ENCODE measurements around the gene AGPAT3. TPM values are rescaled to one million over a fixed set of nuclear protein-coding genes. Genes with fewer than 3 reads are reported as not detected.

Gene AGPAT3
- total RNA-seq, 5 donors from 2014 or later (not counting 1 experiment from before 2014, with no cell fraction given), result 48.4 to 77.2 (median 65.1) TPM

GRCh38 chr21:43956019-43956669, 91.1 kb downstream of the AGPAT3 start:
- no peak overlapping the region for H3K4me3 Mint-ChIP-seq
- Histone ChIP-seq H3K27me3 (replicated peaks in 1 of 2; ENCODE audit: control insufficient read depth in 2 of 2, extremely low read depth in 1 of 2, insufficient read depth in 2 of 2, low read length in 1 of 2) (no peaks in the 10 kb centered on the region), H3K4me3 (ENCODE audit: control insufficient read depth in 1 of 2, extremely low read depth in 1 of 2, low read length in 1 of 2) (no peak overlapping the region), H3K27ac (ENCODE audit: low read length) (no peak overlapping the region), H3K9me3 (no peaks in the 10 kb centered on the region), H3K36me3 (ENCODE audit: control insufficient read depth in 2 of 2, extremely low read depth in 1 of 2, insufficient read depth in 1 of 2, low read length in 1 of 2) (peaks cover 6 to 18% of the 10 kb centered on the region in 2 donors), H3K4me1 (ENCODE audit: control insufficient read depth in 1 of 2, extremely low read depth in 1 of 2, insufficient read depth in 2 of 2, low read length in 2 of 2) (peaks cover 0 to 23% of the 10 kb centered on the region in 2 experiments)
- H3K27me3 Mint-ChIP-seq, result no peaks in the 10 kb centered on the region
- WGBS (ENCODE audit: insufficient coverage), result 96% methylated on average over 10 of the region's 11 CpGs
- CTCF ChIA-PET, result no interaction called here
- H3K27ac Mint-ChIP-seq, result no peak overlapping the region
- H3K36me3 Mint-ChIP-seq, result peaks cover 15% of the 10 kb centered on the region
- no peaks in the 10 kb centered on the region for H3K9me3 Mint-ChIP-seq
- POLR2A ChIA-PET, result interaction anchor here in 1 of 2 donors (1.1 kb wide), 1 partner anchor 9 kb away, joined by 3 read pairs; no protein-coding TSS in a partner anchor
- H3K4me1 Mint-ChIP-seq, result peaks cover 20 to 31% (median 25%) of the 10 kb centered on the region in 3 donors
- no peak for ATAC-seq (replicated peaks in 1 of 4)
- DNase-seq, result no peak

GRCh38 chr21:43956670-43957035, 91.6 kb downstream of the AGPAT3 start:
- 92% methylated on average over 3 of the region's 6 CpGs for WGBS (ENCODE audit: insufficient coverage)
- H3K4me1 ChIP-seq (ENCODE audit: control insufficient read depth in 1 of 2, extremely low read depth in 1 of 2, insufficient read depth in 2 of 2, low read length in 2 of 2), result peaks cover 0 to 23% of the 10 kb centered on the region in 2 experiments
- ChIA-PET CTCF (interaction anchor here in 1 of 2 donors (0.5 kb wide), 1 partner anchor 1263 kb away, joined by 6 read pairs; no protein-coding TSS in a partner anchor), POLR2A (no interaction called here)
- no peaks in the 10 kb centered on the region for H3K27me3 Mint-ChIP-seq
- no peak for DNase-seq
- H3K27ac ChIP-seq (ENCODE audit: low read length), result no peak overlapping the region
- H3K9me3 Mint-ChIP-seq, result no peaks in the 10 kb centered on the region
- H3K4me3 ChIP-seq (ENCODE audit: control insufficient read depth in 1 of 2, extremely low read depth in 1 of 2, low read length in 1 of 2), result no peak overlapping the region
- no peaks in the 10 kb centered on the region for H3K9me3 ChIP-seq
- ATAC-seq (replicated peaks in 1 of 4), result no peak
- H3K4me3 Mint-ChIP-seq, result no peak overlapping the region
- peaks cover 6 to 23% of the 10 kb centered on the region in 2 donors for H3K36me3 ChIP-seq (ENCODE audit: control insufficient read depth in 2 of 2, extremely low read depth in 1 of 2, insufficient read depth in 1 of 2, low read length in 1 of 2)
- peaks cover 17% of the 10 kb centered on the region for H3K36me3 Mint-ChIP-seq
- no peaks in the 10 kb centered on the region for H3K27me3 ChIP-seq (replicated peaks in 1 of 2; ENCODE audit: control insufficient read depth in 2 of 2, extremely low read depth in 1 of 2, insufficient read depth in 2 of 2, low read length in 1 of 2)
- peak overlapping the region in 1 of 2 donors; percentile 44 for H3K27ac Mint-ChIP-seq
- H3K4me1 Mint-ChIP-seq, result peaks cover 25 to 31% (median 26%) of the 10 kb centered on the region in 3 donors

GRCh38 chr21:43957128-43957571, 92.1 kb downstream of the AGPAT3 start:
- Mint-ChIP-seq H3K4me1 (peaks cover 21 to 30% (median 26%) of the 10 kb centered on the region in 3 donors), H3K4me3 (no peak overlapping the region), H3K36me3 (peaks cover 16% of the 10 kb centered on the region), H3K27ac (no peak overlapping the region), H3K27me3 (no peaks in the 10 kb centered on the region), H3K9me3 (no peaks in the 10 kb centered on the region)
- Histone ChIP-seq H3K27me3 (replicated peaks in 1 of 2; ENCODE audit: control insufficient read depth in 2 of 2, extremely low read depth in 1 of 2, insufficient read depth in 2 of 2, low read length in 1 of 2) (no peaks in the 10 kb centered on the region), H3K27ac (ENCODE audit: low read length) (no peak overlapping the region), H3K4me1 (ENCODE audit: control insufficient read depth in 1 of 2, extremely low read depth in 1 of 2, insufficient read depth in 2 of 2, low read length in 2 of 2) (peaks cover 0 to 23% of the 10 kb centered on the region in 2 experiments), H3K4me3 (ENCODE audit: control insufficient read depth in 1 of 2, extremely low read depth in 1 of 2, low read length in 1 of 2) (no peak overlapping the region), H3K9me3 (no peaks in the 10 kb centered on the region), H3K36me3 (ENCODE audit: control insufficient read depth in 2 of 2, extremely low read depth in 1 of 2, insufficient read depth in 1 of 2, low read length in 1 of 2) (peaks cover 6 to 22% of the 10 kb centered on the region in 2 donors)
- ChIA-PET POLR2A (no interaction called here), CTCF (interaction anchor here in 1 of 2 donors (0.5 kb wide), 1 partner anchor 1263 kb away, joined by 6 read pairs; no protein-coding TSS in a partner anchor)
- ATAC-seq (replicated peaks in 1 of 4) (no peak), DNase-seq (no peak)
- WGBS (ENCODE audit: insufficient coverage), result 87% methylated on average over 14 of the region's 17 CpGs

- Histone ChIP-seq H3K9me3 (no peaks in the 10 kb centered on the region), H3K4me3 (ENCODE audit: control insufficient read depth in 1 of 2, extremely low read depth in 1 of 2, low read length in 1 of 2) (no peak overlapping the region), H3K4me1 (ENCODE audit: control insufficient read depth in 1 of 2, extremely low read depth in 1 of 2, insufficient read depth in 2 of 2, low read length in 2 of 2) (peaks cover 0 to 23% of the 10 kb centered on the region in 2 experiments), H3K36me3 (ENCODE audit: control insufficient read depth in 2 of 2, extremely low read depth in 1 of 2, insufficient read depth in 1 of 2, low read length in 1 of 2) (peaks cover 6 to 24% of the 10 kb centered on the region in 2 donors), H3K27me3 (replicated peaks in 1 of 2; ENCODE audit: control insufficient read depth in 2 of 2, extremely low read depth in 1 of 2, insufficient read depth in 2 of 2, low read length in 1 of 2) (no peaks in the 10 kb centered on the region), H3K27ac (ENCODE audit: low read length) (no peak overlapping the region)
- ATAC-seq (replicated peaks in 1 of 4) (no peak), DNase-seq (peak in 1 of 35 experiments; percentile 10)
- Mint-ChIP-seq H3K27me3 (no peaks in the 10 kb centered on the region), H3K4me1 (peaks cover 21 to 28% (median 26%) of the 10 kb centered on the region in 3 donors), H3K9me3 (no peaks in the 10 kb centered on the region), H3K36me3 (peaks cover 16% of the 10 kb centered on the region), H3K27ac (no peak overlapping the region), H3K4me3 (no peak overlapping the region)
- 83% methylated on average over 2 of the region's 22 CpGs for WGBS (ENCODE audit: insufficient coverage)
- ChIA-PET POLR2A (no interaction called here), CTCF (no interaction called here)
These were observed 92.8 kb downstream of the AGPAT3 start for GRCh38 chr21:43957611-43958362.

- H3K4me3 ChIP-seq (ENCODE audit: control insufficient read depth in 1 of 2, extremely low read depth in 1 of 2, low read length in 1 of 2), result no peak overlapping the region
- Mint-ChIP-seq H3K36me3 (peaks cover 21% of the 10 kb centered on the region), H3K9me3 (no peaks in the 10 kb centered on the region), H3K27ac (no peak overlapping the region), H3K4me1 (peaks cover 21 to 28% (median 23%) of the 10 kb centered on the region in 3 donors), H3K4me3 (no peak overlapping the region), H3K27me3 (no peaks in the 10 kb centered on the region)
- ChIA-PET POLR2A (interaction anchor here in 1 of 2 donors (0.7 kb wide), 1 partner anchor 88 kb away, joined by 3 read pairs; no protein-coding TSS in a partner anchor), CTCF (no interaction called here)
- no peaks in the 10 kb centered on the region for H3K27me3 ChIP-seq (replicated peaks in 1 of 2; ENCODE audit: control insufficient read depth in 2 of 2, extremely low read depth in 1 of 2, insufficient read depth in 2 of 2, low read length in 1 of 2)
- WGBS (ENCODE audit: insufficient coverage), result 73% methylated on average over 13 of the region's 13 CpGs
- H3K9me3 ChIP-seq, result no peaks in the 10 kb centered on the region
- peaks cover 0 to 23% of the 10 kb centered on the region in 2 experiments for H3K4me1 ChIP-seq (ENCODE audit: control insufficient read depth in 1 of 2, extremely low read depth in 1 of 2, insufficient read depth in 2 of 2, low read length in 2 of 2)
- DNase-seq, result peak in 2 of 35 experiments; percentile 6 to 34
- no peak overlapping the region for H3K27ac ChIP-seq (ENCODE audit: low read length)
- H3K36me3 ChIP-seq (ENCODE audit: control insufficient read depth in 2 of 2, extremely low read depth in 1 of 2, insufficient read depth in 1 of 2, low read length in 1 of 2), result peaks cover 6 to 24% of the 10 kb centered on the region in 2 donors
- peak in 1 of 4 experiments; percentile 18 for ATAC-seq (replicated peaks in 1 of 4)
These were observed 93.5 kb downstream of the AGPAT3 start for GRCh38 chr21:43958364-43959158.

Data from T-cell (primary cell).